HepG2 (cell line): ENCODE results near the gene MEI1. TPM values are rescaled to one million over a fixed set of nuclear protein-coding genes. Genes with fewer than 3 reads are reported as not detected.
A peak's percentile ranks its signal among the peaks of the same experiment; 100 is the strongest.

Experiments used
- CENPX ChIP-seq: sonication (generic); formaldehyde crosslinking; IDR thresholded peaks from 2 replicates; pipeline ENCODE4 v1.9.0; 2021; ENCODE audit warnings: mild to moderate bottlenecking, missing genetic modification reagents, moderate library complexity
- FIP1L1 ChIP-seq: fragments of 200-400 bp; formaldehyde crosslinking; IDR thresholded peaks from 2 replicates; pipeline ENCODE4 v1.6.1; 2018; ENCODE audit warnings: low read depth, mild to moderate bottlenecking, low read length, moderate library complexity, borderline replicate concordance; ENCODE audit not compliant: insufficient read depth
- HOXA7 ChIP-seq: sonication (generic); formaldehyde crosslinking; IDR thresholded peaks from 2 replicates; pipeline ENCODE4 v1.8.1; 2022; ENCODE audit warnings: mild to moderate bottlenecking, missing genetic modification reagents, moderate library complexity
- KDM6A ChIP-seq: IDR thresholded peaks from 2 replicates; pipeline ENCODE4 v1.6.1; 2016; ENCODE audit warnings: low read depth
- MED13 ChIP-seq: sonication (generic); formaldehyde crosslinking; IDR thresholded peaks from 2 replicates; pipeline ENCODE4 v1.5.0; 2020; ENCODE audit warnings: missing genetic modification reagents
- MTF1 ChIP-seq: sonication (generic); formaldehyde crosslinking; IDR thresholded peaks from 2 replicates; pipeline ENCODE4 v1.5.0; 2020; ENCODE audit warnings: missing genetic modification reagents
- PITX1 ChIP-seq: sonication (generic); formaldehyde crosslinking; IDR thresholded peaks from 2 replicates; pipeline ENCODE4 v1.5.1; 2020; ENCODE audit warnings: mild to moderate bottlenecking, missing genetic modification reagents
- POLR2AphosphoS2 ChIP-seq: IDR thresholded peaks from 2 replicates; pipeline ENCODE4 v1.6.1; 2011; ENCODE audit warnings: low read depth, low read length, improper control_type of control experiment
- SALL1 ChIP-seq: sonication (generic); formaldehyde crosslinking; IDR thresholded peaks from 2 replicates; pipeline ENCODE4 v1.8.0; 2022; ENCODE audit warnings: mild to moderate bottlenecking, missing genetic modification reagents
- SATB2 ChIP-seq: sonication (generic); formaldehyde crosslinking; IDR thresholded peaks from 2 replicates; pipeline ENCODE4 v1.5.0; 2020; ENCODE audit warnings: missing genetic modification reagents
- SETDB1 ChIP-seq: sonication (generic); formaldehyde crosslinking; IDR thresholded peaks from 2 replicates; pipeline ENCODE4 v1.5.1; 2020; ENCODE audit warnings: missing genetic modification reagents, mild to moderate bottlenecking, borderline replicate concordance
- TBP ChIP-seq: sonication (generic); formaldehyde crosslinking; IDR thresholded peaks from 2 replicates; pipeline ENCODE4 v1.5.0; 2020; ENCODE audit warnings: missing genetic modification reagents
- TOPORS ChIP-seq: sonication (generic); formaldehyde crosslinking; IDR thresholded peaks from 2 replicates; pipeline ENCODE4 v1.8.0; 2023; ENCODE audit warnings: mild to moderate bottlenecking, missing genetic modification reagents
- ZNF614 ChIP-seq: IDR thresholded peaks from 2 replicates; pipeline ENCODE4 v1.6.1; 2018; ENCODE audit warnings: missing biosample characterization, missing genetic modification reagents, inconsistent platforms, borderline replicate concordance
- polyA plus RNA-seq, 8 experiments: library from polyadenylated mRNA; depleted of rRNA in 3 of 8; stranded (reverse) in 7 of 8; unstranded in 1 of 8; fragments of >200 nt; fragmentation: Illumina TruSeq in 4 of 8; extraction: Trizol in 4 of 8; gene quantifications; 2 replicates each; pipeline versions ENCODE4 v1.2.1 to v1.2.3, GENCODE V29; 2011 to 2016; ENCODE audit warnings: low read depth in 4 of 8, missing spikeins in 1 of 8, mixed read lengths in 1 of 8; ENCODE audit not compliant: insufficient read depth in 1 of 8
- total RNA-seq, 5 experiments: library from RNA; depleted of rRNA; stranded (reverse); fragments of >200 nt; fragmentation: Illumina TruSeq; extraction: Trizol; gene quantifications; 2 replicates each; pipeline ENCODE4 v1.2.3, GENCODE V29; 2016; ENCODE audit warnings: low read depth in 1 of 5
- TF ChIP-seq, protein P1 (sequence below): sonication (generic); formaldehyde crosslinking; IDR thresholded peaks from 2 replicates; pipeline ENCODE4 v1.8.0; 2022; ENCODE audit warnings: mild to moderate bottlenecking, missing genetic modification reagents; ENCODE audit not compliant: insufficient replicate concordance
- TF ChIP-seq, protein P2 (sequence below): sonication (generic); formaldehyde crosslinking; IDR thresholded peaks from 2 replicates; pipeline ENCODE4 v1.8.0; 2022; ENCODE audit warnings: low read depth, missing genetic modification reagents
- TF ChIP-seq, protein P3 (sequence below): sonication (generic); formaldehyde crosslinking; IDR thresholded peaks from 2 replicates; pipeline ENCODE4 v1.4.0; 2020; ENCODE audit warnings: missing genetic modification reagents
- TF ChIP-seq, protein P4 (sequence below), 2 experiments: IDR thresholded peaks; 2 replicates each; pipeline ENCODE4 v1.6.1; 2011 to 2012; ENCODE audit warnings: low read length in 2 of 2, borderline replicate concordance in 1 of 2, low read depth in 1 of 2, mild to moderate bottlenecking in 1 of 2, moderate library complexity in 1 of 2
- TF ChIP-seq, protein P5 (sequence below): IDR thresholded peaks from 2 replicates; pipeline ENCODE4 v1.6.1; 2018; ENCODE audit warnings: missing genetic modification reagents, mild to moderate bottlenecking, missing compliant biosample characterization

Gene MEI1
- total and polyA plus RNA-seq, 2 of the 13 experiments (the other 11 are each of a cell fraction or from before 2014, with no cell fraction given): 0.75 to 1.9 TPM

DNA sequence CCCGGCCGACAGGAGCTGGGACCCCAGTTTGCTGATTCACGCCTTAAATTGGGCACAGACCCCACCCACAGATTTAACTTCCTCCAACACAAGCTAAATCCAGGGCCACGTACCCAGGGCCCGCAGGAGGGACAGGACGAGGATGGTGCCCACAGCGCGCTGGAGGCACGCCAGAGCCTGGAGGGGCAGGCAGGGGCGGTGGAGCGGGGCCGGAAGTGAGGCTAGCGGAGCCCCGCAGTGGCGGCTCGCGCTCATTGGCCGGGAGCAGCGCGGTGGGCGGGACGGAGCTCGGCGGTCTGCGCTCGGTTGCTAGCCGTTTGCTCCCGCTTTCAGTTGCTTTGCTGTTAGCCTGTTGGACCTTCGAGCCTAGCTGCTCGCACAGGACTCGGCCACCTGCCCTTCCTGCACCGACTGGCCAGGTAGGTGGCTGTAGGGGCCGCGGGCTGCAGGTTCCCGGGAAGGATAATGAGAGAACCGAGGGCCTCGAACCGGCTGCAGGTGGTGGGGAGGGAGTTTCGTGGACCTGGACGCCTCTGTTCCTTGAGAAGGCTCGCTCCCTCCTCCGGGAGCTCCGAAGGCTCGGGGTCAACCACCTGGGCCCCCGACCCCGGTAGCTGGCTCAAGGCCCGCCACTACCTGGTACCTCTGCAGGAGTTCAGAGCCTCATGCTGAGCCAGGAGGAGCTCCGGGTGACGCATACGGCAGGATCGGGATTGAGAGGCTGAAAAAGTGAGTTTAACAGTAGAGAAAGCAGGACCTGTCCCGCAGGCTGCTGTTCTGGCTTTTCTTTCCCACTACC is 101.2 kb downstream of the MEI1 start, which contains the start of gene CCDC134 (continued):
- TF ChIP-seq TOPORS (CRISPR knock-in tag) (0 out of 2 replicates have a peak, but pooled peaks have one; percentile 58), HOXA7 (CRISPR knock-in tag) (no peak), TBP (CRISPR knock-in tag) (no peak), SETDB1 (CRISPR knock-in tag) (no peak), FIP1L1 (no peak), PITX1 (CRISPR knock-in tag) (no peak), SALL1 (CRISPR knock-in tag) (peak; percentile 64; the same call in 1 of the 2 replicates), CENPX (no peak), MTF1 (CRISPR knock-in tag) (no peak), MED13 (CRISPR knock-in tag) (0 out of 2 replicates have a peak, but pooled peaks have one; percentile 61), ZNF614 (CRISPR knock-in tag) (no peak), POLR2AphosphoS2 (no peak), KDM6A (CRISPR knock-in tag) (no peak), SATB2 (CRISPR knock-in tag) (no peak)
- TF ChIP-seq, protein P1, sequence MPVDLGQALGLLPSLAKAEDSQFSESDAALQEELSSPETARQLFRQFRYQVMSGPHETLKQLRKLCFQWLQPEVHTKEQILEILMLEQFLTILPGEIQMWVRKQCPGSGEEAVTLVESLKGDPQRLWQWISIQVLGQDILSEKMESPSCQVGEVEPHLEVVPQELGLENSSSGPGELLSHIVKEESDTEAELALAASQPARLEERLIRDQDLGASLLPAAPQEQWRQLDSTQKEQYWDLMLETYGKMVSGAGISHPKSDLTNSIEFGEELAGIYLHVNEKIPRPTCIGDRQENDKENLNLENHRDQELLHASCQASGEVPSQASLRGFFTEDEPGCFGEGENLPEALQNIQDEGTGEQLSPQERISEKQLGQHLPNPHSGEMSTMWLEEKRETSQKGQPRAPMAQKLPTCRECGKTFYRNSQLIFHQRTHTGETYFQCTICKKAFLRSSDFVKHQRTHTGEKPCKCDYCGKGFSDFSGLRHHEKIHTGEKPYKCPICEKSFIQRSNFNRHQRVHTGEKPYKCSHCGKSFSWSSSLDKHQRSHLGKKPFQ (CRISPR knock-in tag): peak; percentile 76
- TF ChIP-seq, protein P2, sequence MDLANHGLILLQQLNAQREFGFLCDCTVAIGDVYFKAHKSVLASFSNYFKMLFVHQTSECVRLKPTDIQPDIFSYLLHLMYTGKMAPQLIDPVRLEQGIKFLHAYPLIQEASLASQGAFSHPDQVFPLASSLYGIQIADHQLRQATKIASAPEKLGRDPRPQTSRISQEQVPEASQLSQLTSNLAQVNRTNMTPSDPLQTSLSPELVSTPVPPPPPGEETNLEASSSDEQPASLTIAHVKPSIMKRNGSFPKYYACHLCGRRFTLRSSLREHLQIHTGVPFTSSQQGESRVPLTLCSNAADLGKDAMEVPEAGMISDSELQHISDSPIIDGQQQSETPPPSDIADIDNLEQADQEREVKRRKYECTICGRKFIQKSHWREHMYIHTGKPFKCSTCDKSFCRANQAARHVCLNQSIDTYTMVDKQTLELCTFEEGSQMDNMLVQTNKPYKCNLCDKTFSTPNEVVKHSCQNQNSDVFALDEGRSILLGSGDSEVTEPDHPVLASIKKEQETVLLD (CRISPR knock-in tag): peak; percentile 28; the same call in 1 of the 2 replicates
- TF ChIP-seq, protein P3, sequence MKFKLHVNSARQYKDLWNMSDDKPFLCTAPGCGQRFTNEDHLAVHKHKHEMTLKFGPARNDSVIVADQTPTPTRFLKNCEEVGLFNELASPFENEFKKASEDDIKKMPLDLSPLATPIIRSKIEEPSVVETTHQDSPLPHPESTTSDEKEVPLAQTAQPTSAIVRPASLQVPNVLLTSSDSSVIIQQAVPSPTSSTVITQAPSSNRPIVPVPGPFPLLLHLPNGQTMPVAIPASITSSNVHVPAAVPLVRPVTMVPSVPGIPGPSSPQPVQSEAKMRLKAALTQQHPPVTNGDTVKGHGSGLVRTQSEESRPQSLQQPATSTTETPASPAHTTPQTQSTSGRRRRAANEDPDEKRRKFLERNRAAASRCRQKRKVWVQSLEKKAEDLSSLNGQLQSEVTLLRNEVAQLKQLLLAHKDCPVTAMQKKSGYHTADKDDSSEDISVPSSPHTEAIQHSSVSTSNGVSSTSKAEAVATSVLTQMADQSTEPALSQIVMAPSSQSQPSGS (CRISPR knock-in tag): peak; percentile 73
- TF ChIP-seq, protein P4, sequence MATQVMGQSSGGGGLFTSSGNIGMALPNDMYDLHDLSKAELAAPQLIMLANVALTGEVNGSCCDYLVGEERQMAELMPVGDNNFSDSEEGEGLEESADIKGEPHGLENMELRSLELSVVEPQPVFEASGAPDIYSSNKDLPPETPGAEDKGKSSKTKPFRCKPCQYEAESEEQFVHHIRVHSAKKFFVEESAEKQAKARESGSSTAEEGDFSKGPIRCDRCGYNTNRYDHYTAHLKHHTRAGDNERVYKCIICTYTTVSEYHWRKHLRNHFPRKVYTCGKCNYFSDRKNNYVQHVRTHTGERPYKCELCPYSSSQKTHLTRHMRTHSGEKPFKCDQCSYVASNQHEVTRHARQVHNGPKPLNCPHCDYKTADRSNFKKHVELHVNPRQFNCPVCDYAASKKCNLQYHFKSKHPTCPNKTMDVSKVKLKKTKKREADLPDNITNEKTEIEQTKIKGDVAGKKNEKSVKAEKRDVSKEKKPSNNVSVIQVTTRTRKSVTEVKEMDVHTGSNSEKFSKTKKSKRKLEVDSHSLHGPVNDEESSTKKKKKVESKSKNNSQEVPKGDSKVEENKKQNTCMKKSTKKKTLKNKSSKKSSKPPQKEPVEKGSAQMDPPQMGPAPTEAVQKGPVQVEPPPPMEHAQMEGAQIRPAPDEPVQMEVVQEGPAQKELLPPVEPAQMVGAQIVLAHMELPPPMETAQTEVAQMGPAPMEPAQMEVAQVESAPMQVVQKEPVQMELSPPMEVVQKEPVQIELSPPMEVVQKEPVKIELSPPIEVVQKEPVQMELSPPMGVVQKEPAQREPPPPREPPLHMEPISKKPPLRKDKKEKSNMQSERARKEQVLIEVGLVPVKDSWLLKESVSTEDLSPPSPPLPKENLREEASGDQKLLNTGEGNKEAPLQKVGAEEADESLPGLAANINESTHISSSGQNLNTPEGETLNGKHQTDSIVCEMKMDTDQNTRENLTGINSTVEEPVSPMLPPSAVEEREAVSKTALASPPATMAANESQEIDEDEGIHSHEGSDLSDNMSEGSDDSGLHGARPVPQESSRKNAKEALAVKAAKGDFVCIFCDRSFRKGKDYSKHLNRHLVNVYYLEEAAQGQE (IDR thresholded peaks at IDR 0.05; ENCODE audit: borderline replicate concordance in 1 of 2, low read depth in 1 of 2, low read length in 2 of 2): peak in 1 of 2 experiments; percentile 67; a peak in 1 of 4 replicates
- TF ChIP-seq, protein P5, sequence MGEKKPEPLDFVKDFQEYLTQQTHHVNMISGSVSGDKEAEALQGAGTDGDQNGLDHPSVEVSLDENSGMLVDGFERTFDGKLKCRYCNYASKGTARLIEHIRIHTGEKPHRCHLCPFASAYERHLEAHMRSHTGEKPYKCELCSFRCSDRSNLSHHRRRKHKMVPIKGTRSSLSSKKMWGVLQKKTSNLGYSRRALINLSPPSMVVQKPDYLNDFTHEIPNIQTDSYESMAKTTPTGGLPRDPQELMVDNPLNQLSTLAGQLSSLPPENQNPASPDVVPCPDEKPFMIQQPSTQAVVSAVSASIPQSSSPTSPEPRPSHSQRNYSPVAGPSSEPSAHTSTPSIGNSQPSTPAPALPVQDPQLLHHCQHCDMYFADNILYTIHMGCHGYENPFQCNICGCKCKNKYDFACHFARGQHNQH (CRISPR knock-in tag): peak; percentile 72
